Measurements from ENCODE around the gene MSI1.

The MSI1 gene

DNA sequence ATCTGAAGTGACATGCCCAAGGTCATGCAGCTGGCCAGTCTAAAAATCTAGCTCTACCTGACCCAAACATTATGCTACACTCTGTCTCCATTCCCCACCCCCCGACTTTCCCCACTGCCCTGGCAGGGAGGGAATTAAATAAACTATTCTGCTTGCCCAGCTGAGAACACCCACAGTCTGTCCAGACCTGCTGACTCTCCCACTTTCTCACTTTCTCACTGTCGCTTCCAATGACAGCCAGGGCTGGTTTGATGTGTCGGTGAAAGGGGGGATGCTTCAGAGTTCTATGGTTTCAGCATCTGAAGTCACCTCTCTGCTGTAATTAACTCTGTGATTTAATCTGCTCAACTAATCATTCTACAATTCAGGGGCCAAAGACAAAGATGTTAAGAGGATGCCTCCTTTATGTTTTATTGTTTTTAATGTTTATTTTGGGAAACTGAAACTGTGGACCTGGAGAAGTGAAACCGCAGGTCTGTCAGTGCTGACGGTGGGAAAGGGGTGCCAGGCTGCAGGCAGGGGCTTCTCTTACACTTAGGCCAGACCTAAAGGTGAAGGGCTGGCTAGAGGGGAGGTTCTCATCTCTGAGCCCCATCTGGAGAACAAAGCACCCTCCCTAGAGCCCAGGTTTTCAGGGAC, 8.1 kb upstream of the MSI1 start:
- no peak for DNase-seq (ENCODE audit: low spot score)

DNA sequence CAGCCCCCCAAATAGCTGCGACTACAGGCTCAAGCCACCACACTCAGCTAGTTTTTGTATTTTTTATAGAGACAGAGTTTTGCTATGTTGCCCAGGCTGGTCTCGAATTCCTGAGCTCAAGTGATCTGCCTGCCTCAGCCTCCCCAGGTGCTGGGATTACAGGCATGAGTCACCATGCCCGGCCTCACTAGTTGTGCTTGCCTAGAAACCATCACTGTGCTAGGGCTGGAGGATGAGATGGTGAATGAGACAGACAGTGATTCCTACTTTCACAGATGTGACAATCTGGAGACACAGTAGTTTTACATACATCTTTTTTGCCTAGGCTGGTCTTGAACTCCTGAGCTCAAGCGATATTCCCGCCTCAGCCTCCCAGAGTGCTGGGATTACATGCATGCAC, 7.5 kb upstream of the MSI1 start:
- DNase-seq (ENCODE audit: low spot score) = no peak

DNA sequence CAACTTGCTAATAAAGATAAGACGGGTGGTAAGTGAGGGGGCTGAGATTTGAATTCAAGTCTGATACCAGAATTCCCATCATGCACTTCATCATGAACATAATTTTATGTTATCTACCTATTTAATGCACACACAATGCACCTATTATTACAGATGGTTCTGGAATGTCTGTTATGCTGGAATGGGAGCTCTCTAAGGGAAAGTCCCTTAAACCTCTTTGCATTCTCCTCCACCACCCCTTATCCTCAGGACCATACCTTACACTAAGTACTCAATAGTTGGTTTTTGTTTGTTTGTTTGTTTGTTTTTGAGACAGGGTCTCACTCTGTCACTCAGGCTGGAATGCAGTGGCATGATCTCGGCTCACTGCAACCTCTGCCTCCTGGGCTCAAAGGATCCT, 7.0 kb upstream of the MSI1 start:
- no peak for DNase-seq (ENCODE audit: low spot score)

DNA sequence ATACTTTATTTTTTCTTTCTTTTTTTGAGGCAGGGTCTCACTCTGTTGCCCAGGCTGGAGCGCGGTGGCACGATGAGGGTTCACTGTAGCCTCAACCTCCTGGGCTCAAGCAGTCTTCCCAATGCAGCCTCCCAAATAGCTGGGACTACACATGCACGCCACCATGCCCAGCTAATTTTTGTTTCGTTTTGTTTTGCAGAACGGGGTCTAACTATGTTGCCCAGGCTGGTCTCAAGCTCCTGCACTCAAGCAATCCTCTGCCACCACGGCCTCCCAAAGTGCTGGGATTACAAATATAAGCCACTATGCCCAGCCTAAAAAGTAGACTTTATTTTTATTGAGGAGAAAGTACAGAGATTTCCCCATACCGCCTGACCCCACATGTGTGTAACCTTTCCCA, 4.7 kb upstream of the MSI1 start:
- no peak for DNase-seq (ENCODE audit: low spot score)

DNA sequence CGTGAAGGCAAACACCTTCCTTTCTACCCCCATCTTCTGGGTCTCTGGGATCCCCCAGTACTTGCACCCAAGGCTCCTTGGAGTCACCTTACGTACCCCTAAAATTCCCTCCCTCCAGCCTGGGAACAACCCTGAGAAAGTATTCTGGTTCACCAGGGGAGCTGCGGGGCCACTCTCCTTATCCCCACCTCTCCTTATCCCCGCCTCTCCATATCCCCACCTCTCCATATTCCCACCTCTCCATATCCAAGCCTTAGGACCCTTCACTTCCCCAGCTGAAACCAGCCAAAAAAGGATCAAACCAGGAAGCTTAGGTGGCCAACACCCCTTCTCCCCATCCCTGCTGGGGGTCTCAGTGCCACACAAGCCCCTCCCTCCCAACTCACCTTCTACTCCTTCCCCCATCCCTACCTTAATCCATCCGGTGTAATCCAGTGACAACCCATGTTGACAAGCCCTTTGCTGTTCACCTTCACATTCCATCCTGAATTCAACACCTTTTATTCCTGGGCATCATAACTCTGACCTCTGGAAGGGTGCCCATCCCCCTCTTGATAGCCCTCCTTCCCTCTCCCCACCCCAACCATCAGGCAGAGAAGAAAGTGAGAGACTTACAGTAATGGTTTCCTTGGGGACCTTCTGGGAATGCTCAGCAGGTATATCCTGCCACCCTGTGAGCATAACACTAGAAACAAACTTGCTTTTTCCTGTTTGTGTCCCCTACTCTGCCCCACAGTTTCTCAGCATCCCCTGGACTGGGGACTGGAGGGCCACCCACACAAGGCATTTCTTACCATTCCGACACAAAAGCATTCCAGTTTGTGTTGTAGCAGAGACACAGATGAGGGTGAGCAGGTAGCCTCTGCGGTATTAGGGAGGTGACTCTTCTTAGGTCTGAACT, 1.6 kb upstream of the MSI1 start:
- no peak for DNase-seq (ENCODE audit: low spot score)

DNA sequence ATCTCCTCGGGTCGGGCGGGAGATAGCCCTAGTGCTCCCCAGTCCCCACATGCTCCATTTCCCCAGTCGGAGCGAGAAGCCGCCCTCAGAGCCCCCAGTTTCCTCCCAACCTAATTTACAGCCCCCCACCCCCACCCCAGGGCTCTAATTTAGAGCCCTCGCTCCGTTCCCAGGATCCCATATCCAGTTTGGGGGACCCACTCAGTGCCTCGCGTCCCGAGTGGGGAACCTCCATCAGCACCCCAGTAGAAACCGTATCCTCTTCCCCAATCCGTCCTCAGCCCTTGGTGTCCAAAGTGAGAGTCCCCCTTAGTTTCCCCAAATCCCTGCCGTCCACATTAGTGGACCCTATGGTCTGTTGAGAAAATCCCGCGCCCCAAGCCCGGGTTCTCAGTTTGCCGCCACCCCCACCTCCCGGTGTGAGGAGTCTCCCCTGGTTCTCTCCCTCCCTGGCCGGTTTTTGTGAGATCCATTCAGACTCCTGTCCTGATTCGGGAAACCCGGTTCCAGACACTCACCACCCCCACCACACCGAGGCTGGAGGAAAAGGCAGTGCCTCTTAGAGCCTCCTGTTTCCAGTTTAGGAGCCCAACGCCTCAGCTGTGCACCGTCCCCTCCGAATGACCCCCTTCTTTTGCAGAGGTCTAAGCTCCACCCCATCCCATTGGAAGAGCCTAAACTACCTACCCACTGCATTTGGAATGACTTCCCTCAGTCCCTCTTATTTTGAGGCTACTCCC, 809 bp upstream of the MSI1 start:
- no peak for DNase-seq (ENCODE audit: low spot score)

DNA sequence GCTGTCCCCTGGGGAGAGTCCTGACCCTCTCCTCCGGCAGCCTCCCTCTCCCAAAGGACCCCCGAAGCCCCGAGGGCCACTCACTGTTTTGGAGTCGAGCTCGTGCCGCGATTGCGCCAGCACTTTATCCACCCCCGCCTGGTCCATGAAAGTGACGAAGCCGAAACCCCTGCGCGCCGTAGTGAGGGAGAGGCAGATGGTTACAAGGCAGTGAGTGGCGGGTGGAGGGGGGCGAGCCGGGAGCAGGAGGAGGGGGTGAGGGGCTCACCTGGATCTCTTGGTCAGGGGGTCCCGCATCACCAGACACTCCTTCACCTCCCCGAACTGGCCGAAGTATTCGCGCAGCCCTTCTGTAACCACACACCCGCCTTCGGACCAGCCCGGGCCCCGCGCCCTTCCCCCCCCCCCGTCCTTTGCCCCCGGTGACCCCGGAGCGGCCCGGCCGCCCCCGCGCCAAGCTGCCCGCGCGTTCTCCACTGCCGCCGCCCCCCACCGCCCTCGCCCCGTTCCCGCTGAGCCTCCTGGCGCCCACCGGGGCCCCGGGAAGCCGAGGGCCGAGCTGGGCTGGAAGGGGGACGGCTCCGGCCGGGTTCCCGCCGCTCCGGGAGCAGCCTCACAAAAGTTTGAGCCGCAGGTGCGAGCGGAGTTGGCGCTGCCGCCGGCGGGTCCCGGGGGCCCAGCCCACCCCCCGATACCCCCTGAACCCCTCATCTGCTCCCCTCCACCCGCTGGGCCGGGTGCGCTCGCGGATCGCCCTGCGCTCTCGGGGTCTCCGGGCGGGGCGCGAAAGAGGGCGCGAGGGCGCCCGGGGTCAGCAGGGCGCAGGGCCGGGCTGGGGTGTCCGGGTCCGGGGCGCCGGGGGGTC, 808 bp downstream of the MSI1 start:
- no peak for DNase-seq (ENCODE audit: low spot score)

DNA sequence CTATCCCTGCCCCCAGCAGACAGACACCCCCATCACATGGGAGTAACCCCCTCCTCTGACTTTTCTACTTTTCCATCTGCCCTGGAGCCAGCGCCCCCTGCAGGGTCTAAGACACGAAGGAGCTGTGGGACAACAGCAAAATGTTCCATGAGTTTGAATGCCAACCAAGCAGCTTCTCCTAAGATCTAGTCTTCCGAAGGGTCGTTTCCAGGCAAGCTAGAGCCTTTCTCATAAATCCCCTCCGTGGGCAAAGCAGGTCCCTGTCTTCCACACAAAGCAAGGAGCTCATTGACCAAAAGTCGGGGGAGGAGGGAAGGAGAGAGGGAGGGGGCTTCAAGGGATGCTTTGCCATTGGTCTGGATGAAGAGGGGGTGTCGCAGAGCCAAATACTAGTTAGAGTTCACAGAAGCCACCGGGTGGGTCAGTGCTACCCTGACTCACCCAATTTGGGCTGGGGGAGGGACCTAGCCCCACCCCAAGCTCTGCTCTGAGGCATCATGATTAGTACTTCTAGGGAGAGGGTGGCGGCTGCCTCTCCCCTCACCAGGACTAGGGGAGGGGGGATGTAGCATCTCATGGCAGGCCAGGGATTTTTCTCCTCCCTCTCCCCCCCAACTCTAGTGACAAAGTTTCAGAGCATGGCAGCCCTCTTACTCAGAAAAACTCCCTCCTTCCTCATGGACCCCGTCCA, 1.6 kb downstream of the MSI1 start:
- no peak for DNase-seq (ENCODE audit: low spot score)

DNA sequence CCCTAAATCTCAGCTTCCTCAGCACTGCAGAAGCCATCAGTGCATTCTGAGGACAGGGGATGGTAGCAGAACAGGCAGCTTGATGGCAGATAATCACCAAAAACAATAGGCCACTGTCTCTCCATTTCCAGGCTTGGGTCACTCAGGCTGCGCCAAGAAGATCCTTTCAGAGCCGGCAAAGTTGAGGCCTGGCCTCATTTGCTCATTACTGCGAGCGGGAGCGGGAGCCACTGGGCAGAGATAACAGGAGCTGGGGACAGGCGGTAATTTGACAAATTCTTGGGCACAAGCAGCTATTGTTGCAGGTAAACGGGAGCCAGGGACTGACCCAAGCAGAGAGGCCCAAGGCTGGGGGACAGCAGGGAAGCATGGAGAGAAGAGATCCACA, 2.1 kb downstream of the MSI1 start:
- DNase-seq (ENCODE audit: low spot score) = no peak

DNA sequence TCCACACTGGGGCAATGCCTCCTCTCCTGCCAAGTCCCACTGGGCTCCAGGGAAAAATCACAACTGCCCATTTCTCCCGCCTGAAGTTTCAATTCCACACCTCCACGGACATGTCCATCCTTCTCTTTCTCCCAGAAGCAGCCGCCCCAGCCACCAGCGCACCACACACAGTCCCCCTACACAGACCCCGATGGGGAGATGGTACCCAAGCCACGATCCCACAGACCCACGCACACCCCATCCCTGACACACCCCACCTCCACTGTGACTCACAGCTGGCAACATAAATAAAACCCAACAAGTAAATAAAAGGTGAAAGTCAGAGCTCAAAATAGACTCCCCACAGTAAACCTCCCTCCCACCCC, 2.6 kb downstream of the MSI1 start:
- no peak for DNase-seq (ENCODE audit: low spot score)

DNA sequence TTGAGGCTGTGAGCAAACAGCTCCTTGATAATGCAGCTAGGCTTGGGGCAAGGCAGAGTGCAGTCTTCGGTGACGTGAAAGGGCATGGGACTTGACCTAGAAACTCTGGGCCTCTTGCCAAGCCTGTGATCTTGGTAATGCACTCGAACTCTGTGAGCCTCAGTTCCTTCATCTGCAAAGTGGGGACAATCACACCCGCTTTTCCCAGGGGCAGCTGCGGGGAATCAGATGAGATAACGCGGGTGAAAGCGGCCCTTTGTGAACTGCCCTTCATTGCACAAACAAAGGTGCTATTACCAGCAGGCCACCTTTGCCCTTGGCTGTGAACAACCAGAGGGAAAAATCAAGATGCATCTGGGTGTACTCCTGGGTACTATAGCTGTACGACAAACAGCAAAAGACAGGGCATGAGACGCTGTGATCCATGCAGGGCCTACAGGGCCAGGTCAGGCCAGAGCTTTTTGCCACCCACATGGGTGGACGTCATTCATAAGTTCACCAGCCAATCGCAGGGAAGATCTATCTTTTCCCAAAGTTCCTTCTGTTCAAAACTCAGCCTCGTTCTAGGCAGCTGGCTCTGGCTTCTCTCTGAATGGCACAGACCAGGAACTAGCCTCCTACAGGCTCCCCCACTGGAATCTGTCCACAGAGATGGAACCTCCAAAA, 3.2 kb downstream of the MSI1 start:
- no peak for DNase-seq (ENCODE audit: low spot score)

DNA sequence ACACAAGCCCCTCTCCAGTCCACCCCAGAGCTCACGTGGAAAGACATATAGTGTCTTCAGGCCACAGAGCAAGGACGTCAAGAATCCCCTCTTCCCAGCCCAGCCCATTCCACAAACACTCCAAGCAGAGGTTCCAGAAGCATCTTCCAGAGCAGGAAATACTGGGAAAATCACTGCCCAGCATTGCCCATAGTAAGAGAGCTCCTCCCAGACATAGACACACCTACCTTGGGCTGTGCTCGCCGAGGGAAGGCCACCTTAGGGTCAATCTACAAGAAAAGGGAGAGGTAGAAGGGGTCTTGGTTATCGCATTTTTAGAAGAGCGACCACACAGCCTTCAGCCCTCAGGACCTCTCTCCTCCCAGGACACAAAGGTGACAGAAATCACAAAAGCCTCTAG, 4.5 kb downstream of the MSI1 start:
- no peak for DNase-seq (ENCODE audit: low spot score)

DNA sequence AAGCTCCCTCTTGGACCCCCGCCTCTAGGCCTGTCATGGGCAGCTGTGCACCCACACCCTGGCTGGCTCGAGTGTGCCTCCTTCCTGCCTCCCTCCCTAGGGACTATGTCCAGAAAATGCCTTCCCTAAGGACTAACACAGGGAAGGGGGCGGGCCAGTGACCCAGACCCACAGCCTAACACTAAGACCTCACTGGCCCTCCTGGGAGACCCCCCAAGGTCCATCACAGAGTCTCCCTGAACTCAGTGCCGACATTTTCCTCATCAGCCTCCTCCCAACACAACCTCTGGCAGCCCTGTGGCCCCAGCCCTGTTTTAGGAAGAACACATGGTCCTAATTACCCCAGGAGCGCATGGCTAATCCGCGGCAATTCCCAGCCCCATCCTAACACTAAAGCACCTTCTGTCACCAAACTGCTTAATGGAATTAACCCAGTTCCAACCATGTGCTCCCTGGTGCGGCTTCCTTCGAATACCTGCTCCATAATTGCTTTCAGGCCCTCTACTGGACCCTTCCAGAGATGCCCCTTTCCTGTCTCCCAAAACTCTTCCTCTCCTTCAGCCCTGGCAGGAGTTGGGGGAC, 5.6 kb downstream of the MSI1 start:
- DNase-seq (ENCODE audit: low spot score) = no peak

DNA sequence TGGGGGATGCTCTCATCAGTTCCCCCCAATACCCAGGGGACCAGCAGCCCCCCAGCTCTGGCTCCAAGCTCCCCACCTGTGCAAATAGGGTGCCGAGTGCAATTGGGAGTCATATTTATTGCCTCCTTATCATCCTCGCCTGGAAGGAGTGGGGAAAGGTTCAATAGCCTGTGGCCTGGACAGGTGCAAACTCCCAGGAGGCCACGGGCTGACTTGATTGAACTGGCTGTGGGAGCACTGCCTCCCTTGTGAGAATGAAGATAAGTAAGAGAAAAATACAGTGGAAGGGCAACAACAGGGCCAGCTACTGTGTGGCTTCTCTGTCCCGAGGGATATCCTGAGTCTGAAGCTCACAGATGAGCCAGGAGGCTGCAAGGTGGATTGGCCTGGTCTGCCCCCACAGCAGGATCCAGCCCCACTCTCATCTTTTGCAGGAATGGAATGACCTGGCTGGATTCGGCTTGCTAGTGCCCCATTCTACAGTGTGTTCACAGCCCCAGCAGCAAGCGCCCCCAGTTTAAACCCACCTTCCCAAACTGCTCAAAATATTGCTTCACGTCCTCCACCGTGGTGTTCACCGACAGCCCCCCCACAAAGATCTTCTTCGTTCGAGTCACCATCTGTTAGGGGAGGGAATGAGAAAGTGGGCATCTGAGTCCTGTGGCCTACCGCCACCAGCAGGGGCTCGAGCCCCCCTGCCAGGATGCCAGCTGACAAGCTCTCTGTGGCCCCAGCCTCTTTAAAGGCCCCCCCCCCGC, 6.3 kb downstream of the MSI1 start:
- no peak for DNase-seq (ENCODE audit: low spot score)

DNA sequence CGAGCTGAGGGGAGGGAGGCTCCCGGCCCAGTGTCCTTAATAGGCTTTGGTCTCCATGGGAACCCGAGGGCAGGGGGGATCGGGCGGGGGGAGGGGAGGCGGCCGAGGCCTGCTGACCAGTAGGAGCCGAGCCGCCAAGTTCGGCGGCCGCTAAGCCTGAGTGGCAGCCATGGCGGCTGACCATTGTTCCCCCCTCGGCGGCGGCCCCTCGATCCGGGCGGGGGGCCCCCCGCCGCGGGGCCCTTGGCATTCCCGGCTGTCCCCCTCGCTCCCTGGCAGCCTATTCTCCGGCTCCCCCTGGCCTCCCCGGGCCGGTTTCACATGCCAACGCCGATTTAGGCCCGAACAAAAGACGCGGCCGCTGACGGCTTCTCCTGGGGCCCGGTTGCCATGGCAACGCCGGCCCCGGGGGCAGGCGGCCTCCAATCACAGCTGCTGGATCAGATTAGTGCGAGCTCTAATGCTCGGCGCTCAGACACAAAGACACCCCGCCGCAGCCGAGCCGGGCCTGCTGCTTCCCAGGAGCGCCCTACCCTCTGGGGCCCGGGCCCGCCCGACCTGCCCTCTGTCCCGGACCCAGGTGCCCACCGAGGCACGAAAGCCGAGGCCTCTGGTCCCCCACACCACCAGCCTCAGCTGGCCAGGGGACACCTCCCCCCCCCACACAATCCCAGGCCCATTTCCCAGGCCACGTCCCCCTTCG, 7.3 kb downstream of the MSI1 start:
- DNase-seq (ENCODE audit: low spot score) = peak; percentile 94

DNA sequence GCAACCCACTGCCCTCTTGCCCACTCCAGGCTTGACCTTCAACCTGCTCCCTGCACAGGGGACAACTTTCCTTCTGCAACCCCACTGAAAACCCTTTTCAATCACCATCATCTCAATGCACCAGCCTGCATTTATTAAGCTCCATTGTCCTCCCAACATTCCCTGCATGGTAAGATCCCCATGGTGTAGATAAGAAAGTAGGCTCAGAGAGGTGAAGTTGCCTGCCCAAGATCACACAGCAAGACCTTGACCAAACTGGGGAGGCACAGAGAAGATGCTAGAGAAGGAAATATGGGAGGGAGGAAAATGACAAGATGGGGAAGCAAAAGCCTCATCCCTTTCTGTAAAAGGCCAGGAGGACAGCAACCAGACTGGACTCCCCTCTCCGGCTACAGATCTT, 9.8 kb downstream of the MSI1 start:
- DNase-seq (ENCODE audit: low spot score) = no peak

DNA sequence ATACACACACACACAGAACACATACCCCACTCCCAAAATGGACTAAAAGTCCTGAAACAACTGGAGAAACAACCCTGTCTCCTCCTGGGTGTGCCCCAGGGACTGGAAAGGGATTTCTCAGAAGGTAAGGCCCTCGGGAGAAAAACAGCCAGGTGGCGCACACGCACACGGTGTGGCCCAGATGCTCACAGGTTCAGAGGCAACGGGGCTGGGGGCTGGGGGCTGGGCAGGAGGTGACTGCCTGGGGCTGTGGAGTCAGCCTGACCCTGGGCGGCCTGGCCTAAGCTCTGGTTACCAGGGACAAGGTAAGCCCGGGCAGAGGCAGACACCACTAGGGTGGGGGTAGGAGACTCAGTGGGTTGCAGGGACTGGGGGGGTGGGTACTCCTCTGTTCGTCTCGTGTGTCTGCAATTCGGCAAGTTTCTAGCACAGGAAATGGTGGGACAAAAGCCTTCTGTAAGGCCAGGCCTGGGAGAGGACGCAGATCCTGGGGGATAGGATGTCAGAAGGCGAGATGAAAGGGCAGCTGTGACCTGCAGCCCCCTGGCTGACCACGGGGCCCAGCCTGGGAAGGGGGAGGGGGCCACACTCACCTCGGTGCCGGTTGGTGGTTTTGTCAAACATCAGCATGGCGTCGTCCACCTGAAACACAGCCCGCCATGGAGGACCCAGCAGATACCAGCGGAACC, 10.4 kb downstream of the MSI1 start:
- no peak for DNase-seq (ENCODE audit: low spot score)

DNA sequence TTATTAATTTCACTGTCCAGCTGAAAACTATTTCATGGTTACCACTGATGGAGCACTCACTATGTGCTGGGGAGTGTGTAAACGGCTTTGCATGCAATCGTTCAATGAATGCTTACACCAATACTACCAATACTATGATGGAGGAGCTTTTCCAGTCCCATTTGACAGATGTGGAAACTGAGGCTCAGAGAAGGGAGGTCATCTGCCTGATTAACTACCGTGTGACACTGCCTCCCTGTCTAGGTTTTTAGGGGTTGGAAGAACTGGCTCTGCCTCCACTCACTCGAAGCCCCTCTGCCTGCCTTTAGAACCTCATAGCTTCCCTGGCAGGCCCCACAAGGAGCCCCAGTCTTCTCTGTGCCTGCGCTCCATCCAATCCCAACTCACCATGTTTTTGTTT, 11.9 kb downstream of the MSI1 start:
- DNase-seq (ENCODE audit: low spot score) = no peak

DNA sequence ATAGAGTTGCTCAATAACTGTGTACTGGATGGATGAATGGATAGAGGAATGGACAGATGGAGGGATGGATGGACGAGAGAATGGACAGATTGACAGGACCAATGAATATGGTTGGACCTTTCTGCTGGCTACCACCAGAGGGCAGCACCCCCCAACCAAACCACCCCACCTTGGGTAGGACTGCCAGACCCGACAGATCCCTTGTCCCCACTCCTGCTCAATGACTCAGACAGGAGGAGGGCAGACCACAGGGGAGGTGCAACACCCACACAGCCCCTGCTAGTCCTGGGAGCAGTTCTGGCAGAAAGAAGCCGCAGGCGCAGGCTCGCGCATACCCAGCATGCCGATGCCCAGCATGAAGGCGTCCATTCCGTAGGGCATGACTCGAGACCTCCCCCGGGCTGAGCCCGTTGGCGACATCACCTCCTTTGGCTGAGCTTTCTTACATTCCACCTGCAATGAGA, 12.4 kb downstream of the MSI1 start:
- DNase-seq (ENCODE audit: low spot score) = peak; percentile 99

Measured in hepatic stellate cell (primary cell).